Motor neuron (in vitro differentiated cells): ENCODE measurements around the gene METTL15. TPM values are rescaled to one million over a fixed set of nuclear protein-coding genes. Genes with fewer than 3 reads are reported as not detected.
"Not testable (repeated sequence)": the region's sequence is repeated elsewhere in the genome, so short reads cannot be mapped to it uniquely, and the experiment has no call there.

Experiments used
- ATAC-seq, 8 experiments: fragments of 200-7000 bp; cut with Tn5 transposase; replicated peaks in 6 of 8; 2 replicates each; pipeline ENCODE4 v1.8.0; 2021; ENCODE audit warnings: mild to moderate bottlenecking in 8 of 8, moderate library complexity in 8 of 8
- H3K27ac ChIP-seq, 2 donors: fragments of 250-450 bp; sonication (Bioruptor Pico); 2 replicates each; pipeline ENCODE4 v1.9.0; 2021; ENCODE audit warnings: antibody characterized with exemption in 2 of 2, mild to moderate bottlenecking in 2 of 2, moderate library complexity in 1 of 2
- H3K4me1 ChIP-seq, 2 donors: fragments of 250-450 bp; sonication (Bioruptor Pico); replicated peaks in 1 of 2; 2 replicates each; pipeline ENCODE4 v1.6.1; 2021; ENCODE audit warnings: antibody characterized with exemption in 2 of 2, mild to moderate bottlenecking in 2 of 2, moderate library complexity in 1 of 2
- H3K4me3 ChIP-seq, 5 donors: fragments of 250-450 bp; sonication (Bioruptor Pico); 2 replicates each; pipeline ENCODE4 v1.9.0; 2021; ENCODE audit warnings: antibody characterized with exemption in 5 of 5, mild to moderate bottlenecking in 5 of 5, moderate library complexity in 4 of 5
- WGBS, 10 experiments: fragments of 450-650 bp; shearing (Covaris generic); methylation state at CpG; one replicate each; pipeline ENCODE4 v1.0.0; 2022; 5-methylcytosine and 5-hydroxymethylcytosine counted together
- in situ Hi-C, 9 experiments: fragments of 400-800 bp; cut with MboI; loops; one replicate each; pipeline ENCODE4 v1.15.0; 2021; ENCODE audit warnings: low sequenced_read_pairs in 9 of 9, low pct_unique_long_range_greater_than_20kb in 2 of 9; ENCODE audit not compliant: unreplicated experiment in 9 of 9
- total RNA-seq, 8 experiments: library from RNA; unstranded; fragments of 300-600 nt; gene quantifications; 2 replicates each; pipeline versions ENCODE4 v1.2.3 to v1.2.4, GENCODE V29; 2022

METTL15 gene
- total RNA-seq, 8 experiments from 2014 or later, result 8.5 to 24.0 (median 13.5) TPM

DNA sequence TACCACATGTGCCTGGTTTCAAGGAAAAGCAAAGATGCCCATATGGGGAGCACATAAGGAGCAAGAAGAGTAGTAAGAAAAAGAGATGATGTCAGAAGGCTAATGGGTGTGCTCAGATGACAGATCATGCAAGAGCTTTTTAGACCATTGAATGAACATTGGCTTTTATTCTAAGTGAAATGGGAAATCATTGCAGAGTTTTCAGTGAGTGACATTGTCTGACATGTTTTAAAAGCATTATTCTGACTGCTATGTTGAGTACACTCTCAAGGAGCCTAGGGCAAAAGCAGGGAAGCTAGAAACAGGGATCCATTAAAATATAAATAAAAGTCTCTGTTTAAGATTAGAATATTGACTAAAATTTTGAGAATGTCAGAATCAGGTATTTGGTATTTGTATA, 133.6 kb downstream of the METTL15 start:
- H3K27ac ChIP-seq, result no peak overlapping the region
- H3K4me3 ChIP-seq, result no peak overlapping the region
- no peaks in the 10 kb centered on the region for H3K4me1 ChIP-seq
- in situ Hi-C loops, result no loop called here
- peak in 2 of 8 experiments; percentile 34 to 39 for ATAC-seq

DNA sequence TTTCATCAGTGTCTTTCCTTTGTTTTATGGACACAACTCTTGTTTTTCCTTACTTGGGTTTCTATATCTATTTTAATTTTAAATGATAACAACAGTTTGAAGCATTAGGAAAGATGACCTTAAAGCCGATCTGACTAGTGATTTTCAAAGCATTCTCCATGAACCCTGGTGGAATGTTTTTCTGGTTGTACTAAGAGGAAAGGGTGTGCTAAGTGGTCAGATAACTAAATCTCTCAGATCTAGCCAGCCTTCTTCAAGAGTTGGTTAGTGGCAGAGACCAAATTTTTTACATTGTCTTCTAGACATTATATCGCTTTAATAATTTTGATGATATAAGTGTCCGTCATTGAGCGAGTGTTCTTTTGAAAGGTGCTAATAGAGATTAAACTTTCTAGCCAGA, 134.4 kb downstream of the METTL15 start:
- Histone ChIP-seq H3K27ac (no peak overlapping the region), H3K4me3 (no peak overlapping the region), H3K4me1 (no peaks in the 10 kb centered on the region)
- 11 to 100% (median 96%) methylated on average over 1 to 4 of the region's 4 CpGs for WGBS, 10 experiments
- in situ Hi-C loops, result no loop called here
- no peak for ATAC-seq

- WGBS, 10 experiments, result 35 to 100% (median 98%) methylated on average over 1 to 2 of the region's 2 CpGs
- Histone ChIP-seq H3K4me1 (no peaks in the 10 kb centered on the region), H3K27ac (no peak overlapping the region), H3K4me3 (no peak overlapping the region)
- in situ Hi-C loops, result no loop called here
- no peak for ATAC-seq
Observed at GRCh38 chr11:28243061-28243460, 134.9 kb downstream of the METTL15 start.

DNA sequence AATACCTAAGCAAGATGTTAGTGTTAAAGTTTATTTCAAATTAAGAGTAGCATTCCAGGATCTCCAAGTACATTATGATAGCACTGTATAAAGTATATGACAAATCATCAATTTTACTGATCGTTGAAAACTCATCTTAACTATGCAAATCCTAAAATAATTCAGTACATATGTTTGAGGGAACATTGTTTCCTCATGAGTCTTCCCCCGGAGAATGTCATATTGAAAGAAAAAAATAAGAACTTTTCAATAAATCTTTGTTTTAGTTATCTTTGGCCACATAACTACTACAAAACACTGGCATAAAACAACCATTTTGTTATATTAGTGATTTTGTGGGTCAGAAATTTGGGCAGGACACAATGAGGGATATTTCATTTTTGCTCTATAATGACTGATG, 135.4 kb downstream of the METTL15 start:
- Histone ChIP-seq H3K4me1 (no peaks in the 10 kb centered on the region), H3K27ac (no peak overlapping the region), H3K4me3 (no peak overlapping the region)
- WGBS, 10 experiments, result 0 to 95% (median 82%) methylated on average over 1 to 2 of the region's 2 CpGs
- ATAC-seq, result no peak
- in situ Hi-C loops, result no loop called here

DNA sequence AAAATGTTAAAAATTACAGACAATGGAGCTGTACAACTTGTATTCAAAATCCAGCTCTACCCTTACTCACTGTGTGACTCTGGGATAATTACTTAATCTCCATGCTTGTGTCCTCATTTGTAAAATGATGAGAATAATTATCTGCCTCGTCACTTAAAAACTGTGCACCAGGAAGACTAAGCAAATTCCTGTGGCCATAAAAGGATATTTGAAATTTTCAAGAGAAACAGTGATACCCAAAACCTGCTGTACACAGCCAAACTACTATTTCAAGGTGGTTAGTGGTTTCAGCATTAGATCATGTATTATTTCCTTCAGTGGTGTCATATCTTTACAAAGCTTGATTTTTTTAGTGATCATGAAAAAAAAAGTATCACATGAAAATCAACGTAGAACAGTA, 136.9 kb downstream of the METTL15 start:
- ATAC-seq, result no peak
- WGBS, 10 experiments, result 70 to 100% (median 92%) methylated on average over 1 to 2 of the region's 2 CpGs
- Histone ChIP-seq H3K27ac (no peak overlapping the region), H3K4me1 (no peaks in the 10 kb centered on the region), H3K4me3 (no peak overlapping the region)
- in situ Hi-C loops, result no loop called here

- in situ Hi-C loops, result no loop called here
- no peak overlapping the region for H3K27ac ChIP-seq
- ATAC-seq, result no peak
- H3K4me3 ChIP-seq, result no peak overlapping the region
- H3K4me1 ChIP-seq, result no peaks in the 10 kb centered on the region
Observed at GRCh38 chr11:28250192-28250591, 142.0 kb downstream of the METTL15 start.

GRCh38 chr11:28251257-28251656, 143.1 kb downstream of the METTL15 start:
- WGBS, 10 experiments, result 65 to 100% (median 92%) methylated on average over 1 to 2 of the region's 2 CpGs
- in situ Hi-C loops, result no loop called here
- no peak overlapping the region for H3K4me3 ChIP-seq
- ATAC-seq, result no peak
- H3K27ac ChIP-seq, result no peak overlapping the region
- H3K4me1 ChIP-seq, result no peaks in the 10 kb centered on the region

DNA sequence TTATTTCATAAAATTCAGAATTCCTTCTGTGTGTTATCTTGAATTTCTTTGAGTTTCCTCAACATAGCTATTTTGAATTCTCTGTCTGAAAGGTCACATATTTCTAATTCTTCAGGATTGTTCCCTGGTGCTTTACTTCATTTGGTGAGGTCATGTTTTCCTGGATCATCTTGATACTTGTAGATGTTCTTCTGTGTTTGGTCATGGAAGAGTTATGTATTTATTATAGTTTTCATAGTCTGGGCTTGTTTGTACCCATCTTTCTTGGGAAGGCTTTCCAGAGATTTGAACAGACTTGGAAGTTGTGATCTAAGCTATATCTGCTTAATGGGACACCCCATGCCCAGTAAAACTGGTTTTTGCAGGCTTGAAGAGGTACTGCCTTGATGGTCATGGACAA, 149.6 kb downstream of the METTL15 start:
- no peak overlapping the region for H3K27ac ChIP-seq
- in situ Hi-C loops, result no loop called here
- H3K4me1 ChIP-seq, result no peaks in the 10 kb centered on the region
- H3K4me3 ChIP-seq, result no peak overlapping the region
- ATAC-seq, result no peak

DNA sequence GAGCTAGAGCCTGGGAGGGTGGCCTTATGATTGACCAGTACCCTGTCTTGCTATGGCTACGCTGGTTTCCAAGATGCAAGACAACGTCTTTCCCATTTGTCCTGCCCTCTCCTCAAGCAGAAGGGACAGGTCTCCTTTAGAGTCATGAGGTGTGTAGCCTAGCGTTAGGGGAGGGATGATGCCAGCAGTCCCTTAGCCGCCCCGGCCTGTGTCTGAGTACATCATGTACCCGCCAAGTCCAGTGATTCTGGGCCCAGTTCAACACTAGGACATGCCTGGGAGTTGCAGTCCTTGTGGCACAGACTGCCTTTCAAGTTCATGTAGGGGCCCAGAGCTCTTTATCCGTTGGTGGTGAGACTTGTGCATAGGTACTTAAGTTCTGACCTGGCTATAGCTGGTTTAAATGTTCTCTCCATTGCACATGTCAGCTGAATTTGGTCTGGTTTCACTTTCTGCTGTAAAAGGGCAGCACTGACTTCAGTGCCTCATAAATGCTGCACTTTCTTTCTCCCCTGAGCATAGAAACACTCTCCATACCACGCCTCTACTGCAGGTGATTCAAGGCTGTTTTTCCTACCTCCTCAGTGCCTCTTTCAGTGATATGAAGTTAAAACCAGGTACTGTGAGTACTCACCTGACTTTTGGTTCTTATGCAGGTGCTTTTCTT, 151.1 kb downstream of the METTL15 start:
- H3K4me3 ChIP-seq, result no peak overlapping the region
- no peaks in the 10 kb centered on the region for H3K4me1 ChIP-seq
- ATAC-seq, result no peak
- H3K27ac ChIP-seq, result no peak overlapping the region
- in situ Hi-C loops, result no loop called here
- WGBS, 10 experiments, result 92 to 100% (median 100%) methylated on average over 1 to 5 of the region's 8 CpGs; no CpG with 5 or more reads in 4 of the 10 experiments

- ATAC-seq, result no peak
- Histone ChIP-seq H3K27ac (no peak overlapping the region), H3K4me1 (no peaks in the 10 kb centered on the region), H3K4me3 (no peak overlapping the region)
- in situ Hi-C loops, result no loop called here
- 75 to 100% (median 95%) methylated on average over 1 to 3 of the region's 3 CpGs for WGBS, 10 experiments
Observed at GRCh38 chr11:28268925-28269324, 160.7 kb downstream of the METTL15 start.

- no peak overlapping the region for H3K4me3 ChIP-seq
- H3K4me1 ChIP-seq, result no peaks in the 10 kb centered on the region
- WGBS, 10 experiments, result 57 to 100% (median 88%) methylated on average over 1 of the region's 1 CpG; no CpG with 5 or more reads in 3 of the 10 experiments
- no peak overlapping the region for H3K27ac ChIP-seq
- in situ Hi-C loops, result no loop called here
- ATAC-seq, result no peak
Observed at GRCh38 chr11:28269586-28269985, 161.4 kb downstream of the METTL15 start.

GRCh38 chr11:28272247-28272646, 164.1 kb downstream of the METTL15 start:
- not testable (repeated sequence) for ATAC-seq

DNA sequence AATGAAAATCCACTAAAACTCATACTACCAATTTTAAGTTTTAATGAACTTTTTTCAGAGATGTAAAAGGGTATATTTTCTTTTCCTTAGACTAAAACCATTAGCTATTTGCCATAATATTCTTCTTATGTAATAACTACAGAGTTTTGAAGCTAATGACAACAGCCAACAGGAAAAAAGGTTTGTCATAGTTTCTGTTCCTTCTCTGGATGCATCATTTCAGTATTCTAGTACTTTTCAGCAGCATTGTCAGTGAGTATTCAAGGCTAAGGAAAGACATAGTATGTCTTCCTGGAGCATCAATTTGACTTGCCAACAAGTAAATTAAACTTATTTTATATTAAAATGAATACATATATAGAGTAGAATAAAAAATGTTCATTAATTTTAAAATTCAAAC, 166.0 kb downstream of the METTL15 start:
- no peak for ATAC-seq
- Histone ChIP-seq H3K27ac (no peak overlapping the region), H3K4me3 (no peak overlapping the region), H3K4me1 (no peaks in the 10 kb centered on the region)
- in situ Hi-C loops, result no loop called here

More at GRCh38 chr11:28272247-28272646, 164.1 kb downstream of the METTL15 start:
- 100% methylated on average over 1 of the region's 2 CpGs; no CpG with 5 or more reads in 9 of the 10 experiments for WGBS, 10 experiments
- H3K4me3 ChIP-seq, in situ Hi-C loops, H3K27ac ChIP-seq, H3K4me1 ChIP-seq: not testable (repeated sequence)

GRCh38 chr11:28284196-28284595, 176.0 kb downstream of the METTL15 start:
- in situ Hi-C loops, result no loop called here
- Histone ChIP-seq H3K4me1 (no peaks in the 10 kb centered on the region), H3K27ac (no peak overlapping the region), H3K4me3 (no peak overlapping the region)
- 88 to 100% (median 100%) methylated on average over 1 of the region's 1 CpG; no CpG with 5 or more reads in 2 of the 10 experiments for WGBS, 10 experiments
- no peak for ATAC-seq
